Measurements from ENCODE around the gene LRRC7. TPM values are rescaled to one million over a fixed set of nuclear protein-coding genes. Genes with fewer than 3 reads are reported as not detected.

The LRRC7 gene
- polyA plus RNA-seq, 1 donor from 2014 or later: 141 TPM

DNA sequence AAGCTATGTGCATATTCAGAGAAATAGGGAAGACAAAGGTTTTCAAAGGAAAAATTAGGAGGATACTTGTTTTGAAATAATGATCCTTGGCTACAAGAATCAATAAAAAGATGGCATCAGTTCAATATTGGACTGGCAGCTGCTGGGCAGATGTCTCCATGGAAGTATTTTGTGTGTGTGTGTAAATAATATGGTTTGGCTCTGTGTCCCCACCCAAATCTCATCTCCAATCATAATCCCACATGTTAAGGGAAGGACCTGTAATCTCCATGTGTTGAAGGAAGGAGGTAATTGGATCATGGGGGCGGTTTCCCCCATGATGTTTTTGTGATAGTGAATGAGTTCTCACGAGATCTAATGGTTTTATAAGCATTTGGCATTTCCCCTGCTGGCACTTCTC lies 40.4 kb upstream of the LRRC7 start:
- no peaks in the 10 kb centered on the region for H3K79me2 ChIP-seq (replicated peaks; ENCODE audit: insufficient read depth, low read length)

DNA sequence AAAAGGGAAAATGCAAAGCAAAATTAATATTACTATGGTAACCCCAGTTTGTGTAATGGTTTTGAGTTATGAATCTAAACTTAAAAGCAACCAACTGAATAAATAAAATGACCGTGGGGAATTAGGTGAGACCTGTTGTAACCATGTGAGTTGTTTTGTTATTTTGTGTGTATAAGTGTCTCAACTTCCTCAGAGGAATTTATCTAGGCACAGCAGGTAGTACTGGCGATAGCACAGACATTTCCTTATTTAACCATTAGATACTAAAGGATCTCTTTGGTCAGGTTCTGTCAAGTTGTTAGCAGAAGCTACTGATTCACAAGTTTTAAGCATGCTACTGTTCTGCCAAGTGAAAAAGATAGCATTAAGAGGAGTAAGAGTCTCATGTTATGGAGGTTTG lies 39.3 kb upstream of the LRRC7 start:
- no peaks in the 10 kb centered on the region for H3K9me2 ChIP-seq (ENCODE audit: insufficient read depth, low read length)
- no peaks in the 10 kb centered on the region for H3F3A ChIP-seq (ENCODE audit: insufficient read depth, low read length, poor library complexity, severe bottlenecking)
- H3K79me2 ChIP-seq (replicated peaks; ENCODE audit: insufficient read depth, low read length): no peaks in the 10 kb centered on the region
- H3K4me3 ChIP-seq (ENCODE audit: low read length): no peak overlapping the region
- no peaks in the 10 kb centered on the region for H3K9me3 ChIP-seq (ENCODE audit: low read length)
- H3K9ac ChIP-seq (ENCODE audit: low read length): no peak overlapping the region
- no peak overlapping the region for H3K4me2 ChIP-seq (ENCODE audit: low read length)
- no peaks in the 10 kb centered on the region for H3K36me3 ChIP-seq (ENCODE audit: insufficient read depth, low read length)
- no peaks in the 10 kb centered on the region for H3K27me3 ChIP-seq (ENCODE audit: insufficient read depth, low read depth, low read length)
- H4K20me1 ChIP-seq (ENCODE audit: insufficient read depth): no peaks in the 10 kb centered on the region
- no peak overlapping the region for H3K27ac ChIP-seq (ENCODE audit: low read length)
- H2AFZ ChIP-seq (ENCODE audit: low read depth, low read length): no peak overlapping the region
- TF ChIP-seq RAD21 (conservative IDR thresholded peaks at IDR 0.05): no peak
- TF ChIP-seq REST (IDR thresholded peaks at IDR 0.05; ENCODE audit: borderline replicate concordance): no peak
- no peak for TF ChIP-seq EZH2 (IDR thresholded peaks at IDR 0.05; ENCODE audit: borderline replicate concordance, insufficient read depth, low read length, poor library complexity, severe bottlenecking)
- TF ChIP-seq, protein P1, sequence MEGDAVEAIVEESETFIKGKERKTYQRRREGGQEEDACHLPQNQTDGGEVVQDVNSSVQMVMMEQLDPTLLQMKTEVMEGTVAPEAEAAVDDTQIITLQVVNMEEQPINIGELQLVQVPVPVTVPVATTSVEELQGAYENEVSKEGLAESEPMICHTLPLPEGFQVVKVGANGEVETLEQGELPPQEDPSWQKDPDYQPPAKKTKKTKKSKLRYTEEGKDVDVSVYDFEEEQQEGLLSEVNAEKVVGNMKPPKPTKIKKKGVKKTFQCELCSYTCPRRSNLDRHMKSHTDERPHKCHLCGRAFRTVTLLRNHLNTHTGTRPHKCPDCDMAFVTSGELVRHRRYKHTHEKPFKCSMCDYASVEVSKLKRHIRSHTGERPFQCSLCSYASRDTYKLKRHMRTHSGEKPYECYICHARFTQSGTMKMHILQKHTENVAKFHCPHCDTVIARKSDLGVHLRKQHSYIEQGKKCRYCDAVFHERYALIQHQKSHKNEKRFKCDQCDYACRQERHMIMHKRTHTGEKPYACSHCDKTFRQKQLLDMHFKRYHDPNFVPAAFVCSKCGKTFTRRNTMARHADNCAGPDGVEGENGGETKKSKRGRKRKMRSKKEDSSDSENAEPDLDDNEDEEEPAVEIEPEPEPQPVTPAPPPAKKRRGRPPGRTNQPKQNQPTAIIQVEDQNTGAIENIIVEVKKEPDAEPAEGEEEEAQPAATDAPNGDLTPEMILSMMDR (IDR thresholded peaks at IDR 0.05; ENCODE audit: poor library complexity, severe bottlenecking): no peak
- no peak for TF ChIP-seq EP300 (conservative IDR thresholded peaks at IDR 0.05; ENCODE audit: poor library complexity, severe bottlenecking)
- no peak for TF ChIP-seq TAF1 (IDR thresholded peaks at IDR 0.05; ENCODE audit: low read depth)
- no peak for TF ChIP-seq POLR2AphosphoS5 (IDR thresholded peaks at IDR 0.05)
- TF ChIP-seq SMC3 (conservative IDR thresholded peaks at IDR 0.05; ENCODE audit: poor library complexity): no peak

More for the DNA sequence above, 40.4 kb upstream of the LRRC7 start:
- Histone ChIP-seq H3K27ac (ENCODE audit: low read length) (no peak overlapping the region), H4K20me1 (ENCODE audit: insufficient read depth) (no peaks in the 10 kb centered on the region), H3K36me3 (ENCODE audit: insufficient read depth, low read length) (no peaks in the 10 kb centered on the region), H3K9me2 (ENCODE audit: insufficient read depth, low read length) (no peaks in the 10 kb centered on the region), H3K27me3 (ENCODE audit: insufficient read depth, low read depth, low read length) (no peaks in the 10 kb centered on the region), H3K9ac (ENCODE audit: low read length) (no peak overlapping the region), H3K9me3 (ENCODE audit: low read length) (no peaks in the 10 kb centered on the region), H3F3A (ENCODE audit: insufficient read depth, low read length, poor library complexity, severe bottlenecking) (no peaks in the 10 kb centered on the region), H3K4me3 (ENCODE audit: low read length) (no peak overlapping the region), H3K4me2 (ENCODE audit: low read length) (no peak overlapping the region), H2AFZ (ENCODE audit: low read depth, low read length) (no peak overlapping the region)
- TF ChIP-seq RAD21 (conservative IDR thresholded peaks at IDR 0.05): no peak
- no peak for TF ChIP-seq REST (IDR thresholded peaks at IDR 0.05; ENCODE audit: borderline replicate concordance)
- TF ChIP-seq SMC3 (conservative IDR thresholded peaks at IDR 0.05; ENCODE audit: poor library complexity): no peak
- no peak for TF ChIP-seq TAF1 (IDR thresholded peaks at IDR 0.05; ENCODE audit: low read depth)
- no peak for TF ChIP-seq MXI1 (conservative IDR thresholded peaks at IDR 0.05; ENCODE audit: poor library complexity, severe bottlenecking)
- TF ChIP-seq, protein P1 (IDR thresholded peaks at IDR 0.05; ENCODE audit: poor library complexity, severe bottlenecking): no peak
- TF ChIP-seq POLR2AphosphoS5 (IDR thresholded peaks at IDR 0.05): no peak
- no peak for TF ChIP-seq EP300 (conservative IDR thresholded peaks at IDR 0.05; ENCODE audit: poor library complexity, severe bottlenecking)
- TF ChIP-seq EZH2 (IDR thresholded peaks at IDR 0.05; ENCODE audit: borderline replicate concordance, insufficient read depth, low read length, poor library complexity, severe bottlenecking): no peak

All from neural cell (in vitro differentiated cells).